Fibroblast of lung (primary cell): Measurements from ENCODE around the gene NF2. TPM values are rescaled to one million over a fixed set of nuclear protein-coding genes. Genes with fewer than 3 reads are reported as not detected.
"Not testable (repeated sequence)": the region's sequence is repeated elsewhere in the genome, so short reads cannot be mapped to it uniquely, and the experiment has no call there.

Experiments used
- DNase-seq, 2 donors: peaks; one replicate each; pipeline versions ENCODE4 v3.0.0 to v3.0.0-alpha.2; 2010; ENCODE audit warnings: low read depth in 2 of 2
- H2AFZ ChIP-seq: 2 replicates; pipeline ENCODE4 v1.5.1; 2012; ENCODE audit warnings: low read length, control low read depth, inconsistent platforms
- H3K27ac ChIP-seq: 2 replicates; pipeline ENCODE4 v1.5.1; 2011; ENCODE audit warnings: low read length, control low read depth; ENCODE audit not compliant: insufficient read depth
- H3K27me3 ChIP-seq: 2 replicates; pipeline ENCODE4 v1.5.1; 2011; ENCODE audit warnings: mild to moderate bottlenecking, low read length; ENCODE audit not compliant: control insufficient read depth, insufficient read depth
- H3K36me3 ChIP-seq: 2 replicates; pipeline ENCODE4 v1.5.1; 2011; ENCODE audit warnings: low read length; ENCODE audit not compliant: control insufficient read depth, insufficient read depth
- H3K4me1 ChIP-seq: 2 replicates; pipeline ENCODE4 v1.5.1; 2011; ENCODE audit warnings: low read length; ENCODE audit not compliant: control insufficient read depth, insufficient read depth; ENCODE audit errors: extremely low read depth
- H3K4me2 ChIP-seq: 2 replicates; pipeline ENCODE4 v1.5.1; 2011; ENCODE audit warnings: low read length, control low read depth; ENCODE audit not compliant: insufficient read depth; ENCODE audit errors: extremely low read depth
- H3K4me3 ChIP-seq, 4 experiments: fragments of 200-600 bp in 1 of 4; sonication (generic) in 1 of 4; replicated peaks in 1 of 4; 2 replicates each; pipeline ENCODE4 v1.5.1; 2011 to 2016; ENCODE audit warnings: low read length in 4 of 4, low read depth in 3 of 4, mild to moderate bottlenecking in 3 of 4, control low read depth in 2 of 4, inconsistent platforms in 1 of 4, mixed read lengths in 1 of 4; ENCODE audit not compliant: insufficient read depth in 1 of 4; ENCODE audit errors: control extremely low read depth in 1 of 4
- H3K79me2 ChIP-seq: 2 replicates; pipeline ENCODE4 v1.5.1; 2012; ENCODE audit warnings: mild to moderate bottlenecking, low read length, inconsistent platforms; ENCODE audit not compliant: control insufficient read depth, insufficient read depth
- H3K9ac ChIP-seq: 2 replicates; pipeline ENCODE4 v1.5.1; 2011; ENCODE audit warnings: mild to moderate bottlenecking, low read length, control low read depth; ENCODE audit not compliant: insufficient read depth
- H3K9me3 ChIP-seq: 2 replicates; pipeline ENCODE4 v1.5.1; 2012; ENCODE audit warnings: low read depth, low read length; ENCODE audit not compliant: control insufficient read depth, insufficient read depth
- H4K20me1 ChIP-seq: 2 replicates; pipeline ENCODE4 v1.5.1; 2011; ENCODE audit warnings: low read length; ENCODE audit not compliant: control insufficient read depth, insufficient read depth; ENCODE audit errors: extremely low read depth
- CTCF ChIP-seq, 2 donors: IDR thresholded peaks in 1 of 2; conservative IDR thresholded peaks in 1 of 2; 1 replicate in 1 of 2; 2 replicates in 1 of 2; pipeline ENCODE4 v1.5.1; 2011 to 2012; ENCODE audit warnings: low read length in 2 of 2, control low read depth in 1 of 2, inconsistent platforms in 1 of 2, low read depth in 1 of 2, mild to moderate bottlenecking in 1 of 2
- EZH2 ChIP-seq: IDR thresholded peaks from 2 replicates; pipeline ENCODE4 v1.5.1; 2012; ENCODE audit warnings: low read length, control low read depth, mild to moderate bottlenecking; ENCODE audit errors: missing control alignments
- polyA plus RNA-seq, 2 donors: library from polyadenylated mRNA; depleted of rRNA in 1 of 2; stranded (reverse) in 1 of 2; unstranded in 1 of 2; fragments of >200 nt; gene quantifications; 2 replicates each; pipeline ENCODE4 v1.2.1, GENCODE V29; 2011 to 2012; ENCODE audit warnings: missing spikeins in 1 of 2
- total RNA-seq: library from RNA; depleted of rRNA; stranded (reverse); fragments of >200 nt; gene quantifications from 2 replicates; pipeline ENCODE4 v1.2.1, GENCODE V29; 2014

Gene NF2
- total and polyA plus RNA-seq, 2 donors (not counting 1 experiment from before 2014, with no cell fraction given), result 55.5 to 80.9 TPM

- no peak for TF ChIP-seq EZH2
- TF ChIP-seq CTCF (conservative IDR thresholded peaks at IDR 0.05 in 1 of 2, IDR thresholded peaks at IDR 0.05 in 1 of 2; ENCODE audit: low read depth in 1 of 2, low read length in 2 of 2), result no peak
- Histone ChIP-seq H3K9me3 (no peaks in the 10 kb centered on the region), H3K27ac (no peak overlapping the region), H2AFZ (no peak overlapping the region), H3K4me2 (no peak overlapping the region), H3K79me2 (no peaks in the 10 kb centered on the region), H4K20me1 (no peaks in the 10 kb centered on the region), H3K27me3 (no peaks in the 10 kb centered on the region), H3K9ac (no peak overlapping the region), H3K36me3 (no peaks in the 10 kb centered on the region), H3K4me3 (no peak overlapping the region), H3K4me1 (no peaks in the 10 kb centered on the region)
- DNase-seq, result no peak
Measured at GRCh38 chr22:29596408-29596807, 7.0 kb upstream of the NF2 start.

GRCh38 chr22:29597871-29598683 lies 5.4 kb upstream of the NF2 start:
- not testable (repeated sequence) for H3K27ac ChIP-seq, H3K4me1 ChIP-seq, H3K4me2 ChIP-seq, H2AFZ ChIP-seq, H3K9me3 ChIP-seq, DNase-seq, H3K9ac ChIP-seq, H4K20me1 ChIP-seq, H3K4me3 ChIP-seq, H3K36me3 ChIP-seq, H3K27me3 ChIP-seq, H3K79me2 ChIP-seq

GRCh38 chr22:29598684-29599020 lies 4.8 kb upstream of the NF2 start:
- Histone ChIP-seq H3K4me3 (no peak overlapping the region), H4K20me1 (no peaks in the 10 kb centered on the region), H3K4me2 (no peak overlapping the region), H3K27me3 (no peaks in the 10 kb centered on the region), H3K79me2 (peaks cover 2% of the 10 kb centered on the region), H2AFZ (no peak overlapping the region), H3K4me1 (no peaks in the 10 kb centered on the region), H3K9me3 (no peaks in the 10 kb centered on the region), H3K36me3 (no peaks in the 10 kb centered on the region), H3K27ac (no peak overlapping the region), H3K9ac (no peak overlapping the region)
- DNase-seq, result no peak
- no peak for TF ChIP-seq CTCF (conservative IDR thresholded peaks at IDR 0.05 in 1 of 2, IDR thresholded peaks at IDR 0.05 in 1 of 2; ENCODE audit: low read depth in 1 of 2, low read length in 2 of 2)
- TF ChIP-seq EZH2, result no peak
